GM18498 (cell line): ENCODE results near the gene TSR3.
A peak's percentile ranks its signal among the peaks of the same experiment; 100 is the strongest.
"Not testable (repeated sequence)": the region's sequence is repeated elsewhere in the genome, so short reads cannot be mapped to it uniquely, and the experiment has no call there.

Experiments
- ATAC-seq: cut with Tn5 transposase; IDR thresholded peaks from one replicate; pipeline ENCODE4 v1.9.1; 2021; ENCODE audit warnings: mild to moderate bottlenecking, moderate library complexity; ENCODE audit not compliant: unreplicated experiment

Gene TSR3

GRCh38 chr16:1338855-1339675, 12.6 kb downstream of the TSR3 start:
- ATAC-seq = no peak

GRCh38 chr16:1338119-1338730, 13.5 kb downstream of the TSR3 start:
- ATAC-seq = no peak

DNA sequence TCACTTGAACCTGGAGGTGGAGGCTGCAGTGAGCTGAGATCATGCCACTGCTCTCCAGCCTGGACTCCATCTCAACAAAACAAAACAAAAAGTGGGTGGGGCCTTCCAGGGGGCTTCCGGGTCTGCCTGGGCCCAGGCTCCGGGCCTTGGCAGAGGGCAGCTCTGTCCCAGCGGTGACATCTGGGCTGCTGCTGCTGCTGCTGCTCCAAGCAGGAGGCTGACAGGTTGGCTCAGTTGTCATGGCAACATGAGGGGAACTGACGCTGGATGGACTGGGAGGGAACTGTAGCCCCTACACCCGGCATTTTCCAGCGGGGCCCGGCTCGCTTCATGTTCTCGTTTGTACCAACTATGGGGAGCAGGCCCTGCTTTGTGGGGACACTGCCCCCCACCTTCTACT, 14.2 kb downstream of the TSR3 start:
- no peak for ATAC-seq

DNA sequence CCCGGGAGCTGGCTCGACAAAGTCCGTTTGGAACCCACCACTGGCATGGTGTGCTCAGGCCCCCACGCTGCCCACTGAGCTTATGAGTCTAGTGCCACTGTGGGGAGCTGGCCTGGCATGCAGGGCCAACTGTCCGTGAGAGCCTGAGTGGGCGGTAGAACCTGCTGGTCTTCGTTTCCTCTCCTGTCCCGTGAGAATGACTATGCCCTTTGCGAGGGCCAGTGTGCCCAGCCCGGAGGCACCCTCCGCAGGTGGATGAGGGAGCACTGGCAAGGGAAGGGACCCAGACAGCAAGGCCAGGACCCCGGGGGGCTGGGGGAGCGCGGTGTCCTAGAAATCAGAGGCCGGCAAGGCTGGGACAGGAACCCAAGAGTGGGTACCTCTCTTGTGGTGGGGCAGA, 15.1 kb downstream of the TSR3 start:
- no peak for ATAC-seq

DNA sequence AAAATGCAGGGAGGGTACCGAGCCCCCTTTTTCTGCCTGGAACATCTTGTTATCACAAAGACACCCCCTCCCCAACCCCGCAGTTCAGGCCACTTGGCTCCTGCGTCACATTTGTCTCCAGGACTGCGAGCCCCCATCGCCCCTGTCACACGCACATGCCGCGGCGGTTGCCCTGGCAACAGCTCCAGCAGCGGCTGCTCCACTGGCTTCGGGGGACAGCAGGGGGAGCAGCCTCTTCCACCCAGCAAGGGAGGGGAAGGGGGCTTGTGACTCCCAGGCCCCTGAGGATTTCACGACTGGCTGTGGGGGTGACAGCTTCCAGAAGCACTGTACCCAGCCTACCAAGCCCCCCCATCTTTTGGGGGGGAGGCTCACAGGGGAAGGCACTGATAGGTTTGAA, 15.7 kb downstream of the TSR3 start:
- no peak for ATAC-seq

DNA sequence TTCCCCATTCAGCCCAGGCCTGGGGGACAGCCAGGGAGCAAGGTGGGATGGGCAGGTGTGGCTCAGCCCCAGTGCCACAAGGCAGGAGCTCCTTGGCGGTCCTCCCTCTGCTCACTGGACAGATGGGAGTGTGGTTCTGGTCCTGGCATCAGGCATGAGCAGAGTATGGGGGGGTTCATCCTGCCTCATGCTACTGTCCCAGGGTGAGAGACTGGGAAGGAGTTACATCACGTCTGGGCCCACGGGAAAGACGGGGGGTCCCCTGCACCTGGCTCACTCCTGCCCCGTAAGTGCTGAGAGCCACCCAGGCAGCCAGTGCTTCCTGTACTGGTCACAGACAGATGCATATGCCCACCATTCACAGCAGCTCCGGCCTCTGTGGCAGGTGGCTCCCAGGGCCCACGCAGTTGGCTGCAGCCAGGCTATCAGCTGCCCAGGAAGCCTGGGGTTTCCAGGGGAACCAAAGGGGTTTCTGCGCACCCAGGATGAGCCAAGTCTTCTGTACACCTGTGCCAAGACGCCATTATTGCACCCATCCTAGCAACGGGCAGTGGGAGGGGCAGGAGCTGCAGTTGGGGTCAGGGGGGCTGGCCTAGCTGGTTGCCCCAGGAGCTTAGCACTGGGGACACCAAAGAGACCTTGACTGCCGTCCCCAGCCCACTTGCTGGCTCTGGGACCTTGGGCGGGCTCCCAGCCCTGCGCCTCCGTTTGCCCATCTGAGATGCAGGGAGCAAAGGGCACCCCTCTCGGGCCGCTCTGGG, 16.3 kb downstream of the TSR3 start:
- ATAC-seq = no peak

DNA sequence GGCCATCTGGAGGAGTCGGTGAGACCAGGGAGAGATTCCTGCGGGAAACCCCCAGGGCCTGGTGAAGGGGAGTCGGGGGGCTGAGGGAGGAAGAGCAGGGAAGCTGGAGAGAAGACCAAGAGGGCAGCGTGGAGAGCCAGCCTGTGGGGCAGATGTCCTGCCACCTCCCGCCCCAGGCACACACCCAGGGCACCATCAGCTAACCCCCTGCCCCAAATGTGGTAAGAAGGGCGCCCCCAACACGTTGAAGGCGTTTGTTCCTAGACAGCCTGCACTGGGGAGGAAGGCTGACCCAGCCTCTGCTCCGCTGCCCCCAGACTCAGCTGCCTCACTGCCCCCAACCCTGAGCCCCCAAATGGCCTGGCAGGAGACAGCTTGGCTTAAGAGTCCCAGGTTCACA, 16.9 kb downstream of the TSR3 start:
- no peak for ATAC-seq

- ATAC-seq = no peak
Observed at GRCh38 chr16:1333854-1334700, 17.6 kb downstream of the TSR3 start.

- no peak for ATAC-seq
Observed at GRCh38 chr16:1333149-1333812, 18.4 kb downstream of the TSR3 start, which contains the start of gene BAIAP3. Gene BAIAP3 (plus strand): TSS chr16:1333645. CDS start chr16:1338550, 4,905 bp downstream.

- no peak for ATAC-seq
Observed at GRCh38 chr16:1332618-1333148, 19.0 kb downstream of the TSR3 start.

DNA sequence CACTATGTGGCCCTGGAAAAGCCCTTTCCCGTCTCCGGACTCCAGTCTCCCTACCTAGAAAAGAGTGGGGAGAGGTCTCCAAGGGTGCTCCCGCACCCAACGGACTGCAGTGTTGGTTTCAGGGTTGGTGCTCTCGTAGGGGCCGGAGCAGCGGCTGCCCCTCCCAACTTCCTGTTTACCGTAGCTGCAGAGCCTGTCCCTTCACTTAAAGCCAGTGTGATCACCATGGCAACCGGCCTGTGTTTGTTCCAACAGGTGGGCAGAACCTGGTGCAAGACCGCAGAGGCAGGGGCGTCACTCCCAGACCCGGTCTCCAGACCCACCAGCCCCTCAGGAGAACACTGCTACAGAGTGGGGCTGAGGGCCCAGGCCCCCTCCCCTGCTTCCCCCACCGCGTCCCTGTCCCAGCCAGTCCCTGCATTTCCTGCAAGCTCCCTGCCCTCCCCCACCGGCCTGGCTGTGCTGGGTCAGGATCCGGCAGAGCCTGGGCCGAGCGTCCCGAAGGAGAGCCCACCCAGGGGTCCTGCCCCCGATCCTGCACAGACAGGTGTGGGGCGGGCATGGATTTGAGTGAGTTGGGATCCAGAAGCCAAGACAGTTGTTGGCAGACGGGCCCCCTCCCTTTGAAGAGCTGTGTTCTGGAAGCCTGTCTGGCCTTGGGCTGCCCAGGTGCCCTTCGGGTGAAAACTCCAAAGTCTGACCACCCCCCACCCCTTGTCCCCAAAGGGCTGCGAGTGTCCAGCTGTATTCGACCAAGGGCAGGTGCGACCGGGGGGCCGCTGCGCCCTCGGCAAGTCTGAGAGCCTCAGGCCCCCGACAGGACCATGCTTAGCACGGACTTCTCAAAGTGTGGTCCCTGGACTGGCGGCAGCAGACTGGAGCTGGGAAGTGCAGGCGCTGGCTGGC, 19.7 kb downstream of the TSR3 start:
- ATAC-seq = peak; percentile 61

DNA sequence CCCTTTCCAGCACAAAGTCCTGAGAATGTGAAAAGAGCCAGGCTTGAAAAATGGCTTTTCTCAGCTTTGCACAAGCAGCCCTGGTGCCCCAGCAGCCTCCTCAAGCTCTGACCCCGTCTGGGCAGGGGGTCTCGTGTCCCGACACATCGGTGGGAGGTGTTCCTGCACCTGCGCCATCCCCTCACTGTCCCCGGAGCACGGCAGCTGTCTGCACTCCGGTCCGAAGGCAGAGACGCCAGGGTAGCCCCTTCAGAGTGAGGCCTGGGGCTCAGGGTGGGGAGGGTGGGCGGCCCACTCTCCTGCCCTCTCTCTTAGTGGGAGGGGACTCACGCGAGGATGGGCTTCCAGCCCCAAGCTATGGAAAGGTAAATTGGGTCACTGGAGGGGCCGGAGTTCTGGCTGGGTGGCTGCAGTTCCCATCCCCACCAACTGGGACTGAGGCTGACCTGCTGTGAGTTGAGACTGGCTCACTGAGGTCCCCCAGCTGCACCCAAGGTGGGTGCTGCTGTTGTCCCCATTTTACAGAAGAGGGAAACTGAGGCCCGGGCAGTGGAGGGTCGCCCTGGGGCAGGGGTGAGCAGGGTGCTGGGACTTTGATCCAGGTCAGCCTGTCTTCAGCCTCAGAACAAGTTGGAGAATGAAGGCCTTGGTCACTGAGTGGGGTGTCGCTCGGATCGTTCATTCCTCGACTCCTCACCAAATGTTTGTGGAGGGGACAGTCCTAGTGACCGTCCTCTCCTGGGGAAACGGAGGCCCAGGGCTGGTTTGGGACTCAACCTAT, 20.6 kb downstream of the TSR3 start:
- ATAC-seq = no peak

DNA sequence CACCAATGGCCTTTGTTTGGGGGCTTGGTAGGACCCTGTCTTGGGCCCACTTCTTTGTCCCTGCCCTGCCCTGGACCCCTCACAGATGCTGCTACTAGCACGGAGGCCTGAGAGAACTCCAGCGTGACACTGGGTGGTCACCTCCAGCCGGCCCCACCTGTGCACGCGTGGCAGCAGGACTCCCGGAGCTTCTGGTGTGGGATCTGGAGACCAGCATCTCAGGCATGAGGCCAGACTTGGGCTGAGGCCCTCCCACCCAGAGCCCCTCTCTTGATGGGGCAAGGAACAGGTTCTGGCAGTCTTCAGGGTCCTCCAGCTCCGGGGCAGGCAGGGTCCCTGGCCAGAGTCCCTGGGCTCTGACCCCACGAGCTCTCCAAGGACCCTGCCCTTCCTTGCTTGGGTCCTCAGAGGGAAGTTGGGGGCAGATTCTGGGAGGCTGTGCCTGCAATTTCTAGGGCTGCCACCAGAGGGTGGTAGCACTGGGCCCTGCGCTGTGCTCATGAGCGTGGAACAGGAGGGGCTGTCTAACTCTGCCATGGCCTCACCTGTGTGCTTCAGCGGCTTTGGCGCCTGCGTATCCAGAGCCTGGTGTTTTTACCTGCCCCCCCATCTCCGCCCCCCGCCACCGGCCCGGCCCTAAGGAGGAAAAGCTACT, 21.3 kb downstream of the TSR3 start:
- no peak for ATAC-seq

DNA sequence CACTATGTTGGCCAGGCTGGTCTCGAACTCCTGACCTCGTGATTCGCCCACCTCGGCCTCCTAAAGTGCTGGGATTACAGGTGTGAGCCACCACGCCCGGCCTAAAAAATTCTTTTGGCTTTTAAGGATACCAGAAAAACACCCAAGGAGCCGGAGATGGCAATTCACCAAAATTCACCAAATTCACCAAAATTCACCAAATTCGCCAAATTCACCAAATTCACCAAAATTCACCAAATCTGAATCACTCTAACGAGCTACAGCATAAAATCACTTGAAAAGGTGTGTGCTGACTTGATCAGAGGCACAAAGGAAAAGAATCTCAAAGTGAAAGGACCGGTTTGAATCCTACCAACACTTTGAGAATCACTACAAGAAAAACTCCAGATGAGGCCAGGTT, 22.7 kb downstream of the TSR3 start:
- ATAC-seq = not testable (repeated sequence)

GRCh38 chr16:1328136-1328535, 23.5 kb downstream of the TSR3 start:
- ATAC-seq = not testable (repeated sequence)

GRCh38 chr16:1327619-1327947, 24.1 kb downstream of the TSR3 start:
- no peak for ATAC-seq

DNA sequence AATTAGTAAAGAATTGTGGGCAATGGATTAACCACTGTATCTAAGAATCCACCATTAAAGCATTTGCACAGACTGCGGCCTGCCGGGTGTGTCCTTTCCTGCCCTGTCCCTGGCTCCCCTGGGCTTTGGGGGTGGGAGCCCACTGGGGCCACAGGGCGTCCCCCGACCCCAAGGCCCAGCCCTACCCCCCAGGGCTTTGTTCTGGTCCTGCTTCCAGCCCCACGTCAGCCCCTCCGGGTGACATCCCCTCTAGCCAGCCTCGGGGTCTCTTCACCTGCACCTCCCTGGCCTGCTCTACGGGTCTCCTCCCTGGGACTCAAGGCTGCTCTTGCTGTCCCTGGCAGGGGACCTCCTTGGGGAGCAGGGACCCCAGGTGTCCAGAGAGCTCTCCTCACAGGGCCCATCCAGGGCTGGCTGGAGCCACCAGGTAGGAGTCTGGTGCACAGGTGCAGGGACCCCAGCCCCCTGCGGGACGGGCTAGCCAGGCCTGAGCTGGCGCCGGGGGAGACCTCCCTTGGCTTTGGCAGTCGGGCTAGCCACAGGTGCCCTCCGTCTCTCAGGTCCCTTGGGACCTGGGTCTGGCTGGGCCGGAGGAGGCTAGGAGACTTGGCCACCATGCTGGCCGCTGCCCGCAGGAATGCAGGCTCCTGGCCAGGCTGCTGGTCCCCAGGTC, 24.6 kb downstream of the TSR3 start:
- ATAC-seq = no peak
